GM12875 (cell line): ENCODE measurements around the gene NR1H4.
"Not testable (repeated sequence)": the region's sequence is repeated elsewhere in the genome, so short reads cannot be mapped to it uniquely, and the experiment has no call there.

Experiments
- H3K4me3 ChIP-seq: one replicate; pipeline ENCODE4 v1.5.1; 2011; ENCODE audit warnings: low read depth, low read length, control low read depth
- CTCF ChIP-seq: IDR thresholded peaks from 2 replicates; pipeline ENCODE4 v1.5.1; 2011; ENCODE audit warnings: low read depth, mild to moderate bottlenecking, control low read depth, inconsistent platforms, low read length, moderate library complexity, borderline replicate concordance; ENCODE audit not compliant: insufficient read depth

Gene NR1H4

DNA sequence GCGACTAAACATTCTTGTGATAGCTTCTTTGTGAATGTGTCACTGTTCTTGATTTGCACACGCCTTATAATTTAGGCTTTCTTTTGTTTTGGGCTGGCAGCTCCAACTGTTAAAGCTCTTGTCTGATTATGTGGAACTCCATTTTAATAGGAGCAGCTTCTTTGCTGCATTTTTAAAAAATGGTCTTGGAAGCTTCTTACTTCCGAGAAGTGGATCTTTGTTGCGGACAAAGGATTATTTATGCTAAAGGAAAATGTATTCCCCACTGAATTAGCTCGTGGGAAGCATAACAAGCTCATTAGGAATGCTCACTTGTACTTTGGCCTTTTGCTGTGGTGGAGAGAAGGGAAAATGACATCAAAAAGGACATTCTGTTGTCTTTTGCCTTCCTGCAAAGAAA is 119.8 kb downstream of the NR1H4 start:
- TF ChIP-seq CTCF = no peak
- H3K4me3 ChIP-seq = no peak overlapping the region

- TF ChIP-seq CTCF = no peak
- H3K4me3 ChIP-seq = no peak overlapping the region
Observed at GRCh38 chr12:100601626-100602025, 128.0 kb downstream of the NR1H4 start.

GRCh38 chr12:100602997-100603396 is 129.3 kb downstream of the NR1H4 start:
- not testable (repeated sequence) for H3K4me3 ChIP-seq

GRCh38 chr12:100608776-100609175 is 135.1 kb downstream of the NR1H4 start:
- H3K4me3 ChIP-seq = no peak overlapping the region
- no peak for TF ChIP-seq CTCF

GRCh38 chr12:100610666-100611430 is 137.2 kb downstream of the NR1H4 start:
- no peak for TF ChIP-seq CTCF
- H3K4me3 ChIP-seq = no peak overlapping the region

GRCh38 chr12:100612606-100613005 is 138.9 kb downstream of the NR1H4 start:
- TF ChIP-seq CTCF = no peak
- H3K4me3 ChIP-seq = no peak overlapping the region
